C4-2B (cell line): ENCODE data around the gene ARHGEF9.

Experiments
- CTCF ChIP-seq: fragments of 450-650 bp; conservative IDR thresholded peaks from 2 replicates; pipeline ENCODE4 v1.5.1; 2017; ENCODE audit warnings: mild to moderate bottlenecking
- ZFX ChIP-seq: fragments of 450-650 bp; IDR thresholded peaks from 2 replicates; pipeline ENCODE4 v1.6.1; 2017

GRCh38 chrX:63754860-63755579 is 30.0 kb downstream of the ARHGEF9 start:
- TF ChIP-seq CTCF (no peak), ZFX (no peak)
